Mesodermal cell (in vitro differentiated cells): ENCODE measurements around the gene PRKCA.

Source experiments
- H3K27ac ChIP-seq: 2 replicates; pipeline ENCODE4 v1.7.0; 2013; ENCODE audit warnings: mild to moderate bottlenecking, low read depth, low read length, moderate library complexity; ENCODE audit not compliant: severe bottlenecking
- H3K36me3 ChIP-seq: 2 replicates; pipeline ENCODE4 v1.7.1; 2013; ENCODE audit warnings: mild to moderate bottlenecking, low read length, moderate library complexity; ENCODE audit not compliant: control insufficient read depth, insufficient read depth
- H3K4me1 ChIP-seq: one replicate; pipeline ENCODE4 v1.7.1; 2013; ENCODE audit warnings: mild to moderate bottlenecking, low read length; ENCODE audit not compliant: insufficient read depth, control insufficient read depth, poor library complexity, severe bottlenecking
- H3K4me3 ChIP-seq: 2 replicates; pipeline ENCODE4 v1.7.0; 2013; ENCODE audit warnings: low read length, control low read depth, mild to moderate bottlenecking; ENCODE audit not compliant: insufficient read depth, poor library complexity, severe bottlenecking; ENCODE audit errors: extremely low read depth
- H3K9me3 ChIP-seq: 2 replicates; pipeline ENCODE4 v1.7.1; 2013; ENCODE audit warnings: mild to moderate bottlenecking, low read length, moderate library complexity; ENCODE audit not compliant: control insufficient read depth
- WGBS, 2 experiments: methylation state at CpG; one replicate each; pipeline ENCODE4 v1.1.5; 2013; ENCODE audit warnings: missing lambda C conversion rate in 2 of 2; ENCODE audit not compliant: insufficient coverage in 2 of 2; 5-methylcytosine and 5-hydroxymethylcytosine counted together

Gene PRKCA

GRCh38 chr17:66760324-66760723, 457.9 kb downstream of the PRKCA start:
- no peak overlapping the region for H3K27ac ChIP-seq
- no peaks in the 10 kb centered on the region for H3K36me3 ChIP-seq
- H3K4me3 ChIP-seq, result no peak overlapping the region
- H3K4me1 ChIP-seq, result no peaks in the 10 kb centered on the region
- WGBS, 2 experiments, result no CpG with 5 or more reads among the region's 3 CpGs
- no peaks in the 10 kb centered on the region for H3K9me3 ChIP-seq

GRCh38 chr17:66762276-66762675, 459.9 kb downstream of the PRKCA start:
- WGBS, 2 experiments, result 88 to 96% methylated on average over 4 of the region's 6 CpGs
- Histone ChIP-seq H3K27ac (no peak overlapping the region), H3K9me3 (no peaks in the 10 kb centered on the region), H3K4me1 (no peaks in the 10 kb centered on the region), H3K36me3 (no peaks in the 10 kb centered on the region), H3K4me3 (no peak overlapping the region)

- no peaks in the 10 kb centered on the region for H3K4me1 ChIP-seq
- no peak overlapping the region for H3K4me3 ChIP-seq
- H3K36me3 ChIP-seq, result no peaks in the 10 kb centered on the region
- no peak overlapping the region for H3K27ac ChIP-seq
- whole genome bisulfite sequencing, 2 experiments, result 86 to 89% methylated on average over 1 of the region's 2 CpGs
- H3K9me3 ChIP-seq, result no peaks in the 10 kb centered on the region
Measured at GRCh38 chr17:66763056-66763455, 460.6 kb downstream of the PRKCA start.

DNA sequence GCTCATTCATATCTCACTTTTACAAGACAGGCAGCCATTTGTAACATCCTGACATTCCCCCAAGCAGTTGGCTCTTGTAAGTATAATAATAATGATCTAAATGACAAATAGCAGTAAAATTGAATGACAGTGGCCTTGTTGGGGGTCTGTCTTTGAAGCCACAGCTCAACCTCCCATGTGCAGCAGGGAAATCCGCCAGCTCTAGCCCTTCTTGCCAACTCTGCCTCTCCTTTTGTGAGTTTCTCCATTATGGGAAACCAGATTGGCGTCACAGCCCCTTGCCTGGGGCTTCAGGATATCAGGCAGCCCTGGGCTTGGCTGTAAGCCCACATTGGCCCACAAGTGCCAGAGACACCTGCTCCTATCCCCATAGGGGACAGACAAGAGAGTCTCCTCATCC, 462.1 kb downstream of the PRKCA start:
- 93 to 100% methylated on average over 1 to 2 of the region's 2 CpGs for WGBS, 2 experiments
- Histone ChIP-seq H3K36me3 (no peaks in the 10 kb centered on the region), H3K4me3 (no peak overlapping the region), H3K9me3 (no peaks in the 10 kb centered on the region), H3K4me1 (no peaks in the 10 kb centered on the region), H3K27ac (no peak overlapping the region)

DNA sequence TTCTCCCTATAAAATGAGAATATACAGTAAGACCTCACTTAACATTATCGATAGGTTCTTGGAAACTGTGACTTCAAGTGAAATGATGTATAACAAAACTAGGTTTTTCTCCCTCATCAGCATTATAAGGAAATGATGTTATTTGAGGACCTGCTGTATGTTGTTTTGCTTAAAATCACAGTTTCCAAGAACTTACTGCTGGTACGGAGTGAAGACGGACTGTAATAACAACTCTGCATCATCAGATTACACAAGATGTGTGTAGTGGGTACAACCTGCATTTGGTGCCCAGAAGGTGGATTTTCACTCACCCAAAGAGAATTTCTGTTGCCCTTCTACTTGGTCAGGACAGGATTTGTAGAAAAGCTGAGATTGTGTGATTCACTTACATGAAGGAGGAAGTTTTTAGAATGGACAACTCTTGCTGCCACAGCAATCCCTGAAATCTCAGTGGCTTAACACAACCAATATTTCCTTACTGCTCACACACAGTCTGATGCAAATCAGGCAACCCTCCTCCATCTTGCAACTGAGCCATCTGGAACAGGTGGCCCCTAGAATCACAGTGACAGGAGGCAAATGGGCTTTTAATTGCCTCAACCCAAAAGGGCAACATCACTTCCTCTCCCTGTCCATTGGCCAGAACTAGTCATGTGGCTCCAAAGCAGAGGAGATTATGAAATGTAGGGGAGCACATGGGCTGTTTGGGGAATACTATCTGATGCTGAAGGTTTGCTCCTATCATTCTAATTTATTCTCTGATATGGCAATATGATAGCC, 464.9 kb downstream of the PRKCA start:
- no peaks in the 10 kb centered on the region for H3K36me3 ChIP-seq
- WGBS, 2 experiments, result 100% methylated on average over 2 of the region's 3 CpGs
- no peak overlapping the region for H3K27ac ChIP-seq
- no peaks in the 10 kb centered on the region for H3K4me1 ChIP-seq
- H3K9me3 ChIP-seq, result no peaks in the 10 kb centered on the region
- H3K4me3 ChIP-seq, result no peak overlapping the region

GRCh38 chr17:66769911-66770310, 467.5 kb downstream of the PRKCA start:
- H3K4me3 ChIP-seq, result no peak overlapping the region
- WGBS, 2 experiments, result no CpG with 5 or more reads among the region's 1 CpG
- H3K4me1 ChIP-seq, result no peaks in the 10 kb centered on the region
- no peaks in the 10 kb centered on the region for H3K36me3 ChIP-seq
- no peak overlapping the region for H3K27ac ChIP-seq
- no peaks in the 10 kb centered on the region for H3K9me3 ChIP-seq

GRCh38 chr17:66772148-66772812, 469.9 kb downstream of the PRKCA start:
- no peaks in the 10 kb centered on the region for H3K36me3 ChIP-seq
- peaks cover 13% of the 10 kb centered on the region for H3K4me1 ChIP-seq
- no peak overlapping the region for H3K4me3 ChIP-seq
- WGBS, 2 experiments, result 66 to 90% methylated on average over 2 to 3 of the region's 5 CpGs
- H3K9me3 ChIP-seq, result no peaks in the 10 kb centered on the region
- H3K27ac ChIP-seq, result no peak overlapping the region

DNA sequence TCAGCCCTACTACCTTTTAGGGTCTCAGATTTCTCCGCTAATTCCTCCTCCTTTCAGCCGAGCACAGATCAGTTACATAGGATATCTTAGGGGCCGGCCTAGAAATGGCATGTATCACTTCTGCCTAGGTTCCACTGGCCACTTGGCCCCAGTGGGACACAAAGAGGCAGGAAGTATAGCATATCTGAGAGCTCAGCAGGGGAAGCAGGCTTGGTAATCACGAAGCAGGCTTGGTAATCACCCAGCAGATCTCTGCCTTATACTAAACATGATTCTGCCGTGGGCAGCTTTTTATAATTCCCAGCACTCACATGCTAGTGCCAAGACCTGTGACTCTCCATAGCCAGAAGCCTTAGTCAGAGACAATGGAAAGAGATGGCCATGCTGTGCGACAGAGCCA, 472.9 kb downstream of the PRKCA start:
- no peaks in the 10 kb centered on the region for H3K9me3 ChIP-seq
- 86 to 88% methylated on average over 5 to 6 of the region's 6 CpGs for WGBS, 2 experiments
- H3K27ac ChIP-seq, result no peak overlapping the region
- no peaks in the 10 kb centered on the region for H3K36me3 ChIP-seq
- H3K4me1 ChIP-seq, result peaks cover 19% of the 10 kb centered on the region
- no peak overlapping the region for H3K4me3 ChIP-seq

- peak overlapping the region; percentile 45 for H3K27ac ChIP-seq
Measured at GRCh38 chr17:66775881-66776400, 473.5 kb downstream of the PRKCA start.

GRCh38 chr17:66776999-66777688, 474.7 kb downstream of the PRKCA start:
- WGBS, 2 experiments, result 61 to 70% methylated on average over 3 to 4 of the region's 9 CpGs
- Histone ChIP-seq H3K4me3 (no peak overlapping the region), H3K9me3 (no peaks in the 10 kb centered on the region), H3K27ac (peak overlapping the region; percentile 79), H3K36me3 (no peaks in the 10 kb centered on the region), H3K4me1 (peaks cover 19% of the 10 kb centered on the region)

More at GRCh38 chr17:66775881-66776400, 473.5 kb downstream of the PRKCA start:
- WGBS, 2 experiments, result 79% methylated on average over 7 of the region's 7 CpGs
- Histone ChIP-seq H3K9me3 (no peaks in the 10 kb centered on the region), H3K36me3 (no peaks in the 10 kb centered on the region), H3K4me3 (no peak overlapping the region), H3K4me1 (peaks cover 19% of the 10 kb centered on the region)
